ENCODE results near the gene CITED1.

Gene CITED1

GRCh38 chrX:72271091-72271788 lies 34.5 kb downstream of the CITED1 start:
- DNase-seq = no peak

- no peak for DNase-seq
Observed at GRCh38 chrX:72270316-72270866, 35.3 kb downstream of the CITED1 start.

- no peak for DNase-seq
Observed at GRCh38 chrX:72269671-72270251, 36.0 kb downstream of the CITED1 start.

- DNase-seq = peak in 3 of 56 donors; percentile 1
Observed at GRCh38 chrX:72268597-72269365, 36.9 kb downstream of the CITED1 start.

- no peak for DNase-seq
Observed at GRCh38 chrX:72265263-72265662, 40.5 kb downstream of the CITED1 start.

- DNase-seq = no peak
Observed at GRCh38 chrX:72262077-72262476, 43.6 kb downstream of the CITED1 start.

GRCh38 chrX:72260448-72260847 lies 45.3 kb downstream of the CITED1 start:
- no peak for DNase-seq

GRCh38 chrX:72258174-72258573 lies 47.5 kb downstream of the CITED1 start:
- no peak for DNase-seq

- DNase-seq = no peak
Observed at GRCh38 chrX:72255864-72256263, 49.9 kb downstream of the CITED1 start.

GRCh38 chrX:72255445-72255844 lies 50.3 kb downstream of the CITED1 start:
- DNase-seq = peak in 44 of 56 donors; percentile 1 to 62 (median 16)

- peak in 1 of 56 donors; percentile 4 for DNase-seq
Observed at GRCh38 chrX:72254816-72255215, 50.9 kb downstream of the CITED1 start.

- DNase-seq = no peak
Observed at GRCh38 chrX:72253686-72254085, 52.0 kb downstream of the CITED1 start.
